Measurements from ENCODE around the gene ERBB2.
"Not testable (repeated sequence)": the region's sequence is repeated elsewhere in the genome, so short reads cannot be mapped to it uniquely, and the experiment has no call there.

Gene ERBB2

GRCh38 chr17:39699157-39699817 lies 577 bp upstream of the ERBB2 start:
- peaks cover 23 to 39% of the 10 kb centered on the region in 2 donors for H3K36me3 Mint-ChIP-seq
- H3K4me3 Mint-ChIP-seq, result peak overlapping the region; percentile 55 to 72
- H3K27me3 Mint-ChIP-seq, result peaks cover 31 to 39% of the 10 kb centered on the region in 2 donors
- not testable (repeated sequence) for ATAC-seq (replicated peaks); H3K9me3 Mint-ChIP-seq; DNase-seq
- H3K4me1 Mint-ChIP-seq, result peaks cover 9 to 28% of the 10 kb centered on the region in 2 donors
- H3K27ac Mint-ChIP-seq, result peak overlapping the region; percentile 14

GRCh38 chr17:39700148-39700987 lies 504 bp downstream of the ERBB2 start:
- Mint-ChIP-seq H3K27ac (no peak overlapping the region), H3K4me3 (peak overlapping the region; percentile 40 to 53), H3K27me3 (peaks cover 31 to 39% of the 10 kb centered on the region in 2 donors), H3K9me3 (no peaks in the 10 kb centered on the region), H3K4me1 (peaks cover 9 to 28% of the 10 kb centered on the region in 2 donors), H3K36me3 (peaks cover 19 to 32% of the 10 kb centered on the region in 2 donors)
- ATAC-seq (replicated peaks), result peak; percentile 22 to 33
- no peak for DNase-seq

- no peaks in the 10 kb centered on the region for H3K9me3 Mint-ChIP-seq
- peak overlapping the region; percentile 14 for H3K27ac Mint-ChIP-seq
- ATAC-seq (replicated peaks) (no peak), DNase-seq (no peak)
- peaks cover 31 to 39% of the 10 kb centered on the region in 2 donors for H3K27me3 Mint-ChIP-seq
- no peak overlapping the region for H3K4me3 Mint-ChIP-seq
- H3K4me1 Mint-ChIP-seq, result peaks cover 9 to 28% of the 10 kb centered on the region in 2 donors
- peaks cover 16 to 27% of the 10 kb centered on the region in 2 donors for H3K36me3 Mint-ChIP-seq
Observed at GRCh38 chr17:39701012-39701783, 1.3 kb downstream of the ERBB2 start.

- no peak overlapping the region for H3K27ac Mint-ChIP-seq
- peaks cover 11 to 31% of the 10 kb centered on the region in 2 donors for H3K4me1 Mint-ChIP-seq
- no peak for DNase-seq
- no peak overlapping the region for H3K4me3 Mint-ChIP-seq
- H3K9me3 Mint-ChIP-seq, result no peaks in the 10 kb centered on the region
- peaks cover 12 to 22% of the 10 kb centered on the region in 2 donors for H3K36me3 Mint-ChIP-seq
- H3K27me3 Mint-ChIP-seq, result peaks cover 31 to 39% of the 10 kb centered on the region in 2 donors
- no peak for ATAC-seq (replicated peaks)
Observed at GRCh38 chr17:39701784-39702422, 2.0 kb downstream of the ERBB2 start.

- peak overlapping the region; percentile 53 for H3K27ac Mint-ChIP-seq
- DNase-seq (no peak), ATAC-seq (replicated peaks) (peak; percentile 56 to 71)
- H3K4me3 Mint-ChIP-seq, result no peak overlapping the region
- H3K27me3 Mint-ChIP-seq, result peaks cover 31 to 39% of the 10 kb centered on the region in 2 donors
- H3K4me1 Mint-ChIP-seq, result peaks cover 15 to 36% of the 10 kb centered on the region in 2 donors
- H3K9me3 Mint-ChIP-seq, result no peaks in the 10 kb centered on the region
- peaks cover 4 to 14% of the 10 kb centered on the region in 2 donors for H3K36me3 Mint-ChIP-seq
Observed at GRCh38 chr17:39702901-39703893, 3.3 kb downstream of the ERBB2 start.

GRCh38 chr17:39703913-39704312 lies 4.0 kb downstream of the ERBB2 start:
- Mint-ChIP-seq H3K4me1 (peaks cover 17 to 40% of the 10 kb centered on the region in 2 donors), H3K4me3 (no peak overlapping the region), H3K27ac (no peak overlapping the region), H3K36me3 (peaks cover 4 to 12% of the 10 kb centered on the region in 2 donors), H3K9me3 (no peaks in the 10 kb centered on the region), H3K27me3 (peaks cover 28 to 36% of the 10 kb centered on the region in 2 donors)
- no peak for ATAC-seq (replicated peaks)
- DNase-seq, result no peak

GRCh38 chr17:39704821-39705551 lies 5.1 kb downstream of the ERBB2 start:
- H3K9me3 Mint-ChIP-seq, result no peaks in the 10 kb centered on the region
- ATAC-seq (replicated peaks) (no peak), DNase-seq (no peak)
- H3K4me3 Mint-ChIP-seq, result no peak overlapping the region
- H3K27me3 Mint-ChIP-seq, result peaks cover 18 to 25% of the 10 kb centered on the region in 2 donors
- peaks cover 0 to 9% of the 10 kb centered on the region in 2 donors for H3K36me3 Mint-ChIP-seq
- no peak overlapping the region for H3K27ac Mint-ChIP-seq
- H3K4me1 Mint-ChIP-seq, result peaks cover 20 to 43% of the 10 kb centered on the region in 2 donors

GRCh38 chr17:39705786-39706348 lies 6.0 kb downstream of the ERBB2 start:
- no peak overlapping the region for H3K27ac Mint-ChIP-seq
- H3K4me1 Mint-ChIP-seq, result peaks cover 20 to 36% of the 10 kb centered on the region in 2 donors
- peaks cover 0 to 9% of the 10 kb centered on the region in 2 donors for H3K36me3 Mint-ChIP-seq
- no peaks in the 10 kb centered on the region for H3K9me3 Mint-ChIP-seq
- H3K27me3 Mint-ChIP-seq, result peaks cover 13 to 18% of the 10 kb centered on the region in 2 donors
- no peak for DNase-seq
- no peak for ATAC-seq (replicated peaks)
- no peak overlapping the region for H3K4me3 Mint-ChIP-seq

- no peak overlapping the region for H3K27ac Mint-ChIP-seq
- ATAC-seq (replicated peaks), result no peak
- no peak overlapping the region for H3K4me3 Mint-ChIP-seq
- peaks cover 20 to 31% of the 10 kb centered on the region in 2 donors for H3K4me1 Mint-ChIP-seq
- DNase-seq, result no peak
- no peaks in the 10 kb centered on the region for H3K9me3 Mint-ChIP-seq
- peaks cover 0 to 6% of the 10 kb centered on the region in 2 donors for H3K36me3 Mint-ChIP-seq
- H3K27me3 Mint-ChIP-seq, result peaks cover 8 to 13% of the 10 kb centered on the region in 2 donors
Observed at GRCh38 chr17:39706383-39706782, 6.5 kb downstream of the ERBB2 start.

- H3K27ac Mint-ChIP-seq, result no peak overlapping the region
- ATAC-seq (replicated peaks) (peak; percentile 41 to 45), DNase-seq (no peak)
- no peak overlapping the region for H3K4me3 Mint-ChIP-seq
- H3K36me3 Mint-ChIP-seq, result peaks cover 0 to 6% of the 10 kb centered on the region in 2 donors
- peaks cover 21 to 30% of the 10 kb centered on the region in 2 donors for H3K4me1 Mint-ChIP-seq
- no peaks in the 10 kb centered on the region for H3K9me3 Mint-ChIP-seq
- H3K27me3 Mint-ChIP-seq, result peaks cover 3 to 7% of the 10 kb centered on the region in 2 donors
Observed at GRCh38 chr17:39706921-39707337, 7.1 kb downstream of the ERBB2 start.

- H3K4me1 Mint-ChIP-seq, result peaks cover 16 to 21% of the 10 kb centered on the region in 2 donors
- H3K4me3 Mint-ChIP-seq, result peak overlapping the region in 1 of 2 donors; percentile 20
- ATAC-seq (replicated peaks) (no peak), DNase-seq (no peak)
- peaks cover 0 to 11% of the 10 kb centered on the region in 2 donors for H3K36me3 Mint-ChIP-seq
- no peaks in the 10 kb centered on the region for H3K9me3 Mint-ChIP-seq
- H3K27ac Mint-ChIP-seq, result peak overlapping the region; percentile 52
- H3K27me3 Mint-ChIP-seq, result no peaks in the 10 kb centered on the region
Observed at GRCh38 chr17:39709319-39709997, 9.6 kb downstream of the ERBB2 start.
